GM13976 (cell line): ENCODE results near the gene RPS25.

Experiments
- DNase-seq: peaks from one replicate; pipeline ENCODE4 v3.0.0; 2012; ENCODE audit warnings: low spot score
- CTCF ChIP-seq: IDR thresholded peaks from 2 replicates; pipeline ENCODE4 v1.5.1; 2012; ENCODE audit warnings: borderline replicate concordance, mild to moderate bottlenecking; ENCODE audit not compliant: insufficient read depth; ENCODE audit errors: extremely low read depth, missing control alignments, control extremely low read depth
- in situ Hi-C: fragments of 300-500 bp; cut with MboI; formaldehyde crosslinking; loops from one replicate; pipeline ENCODE4 v1.12.0; 2022; ENCODE audit warnings: low sequenced_read_pairs, mixed read lengths, inconsistent platforms; ENCODE audit not compliant: unreplicated experiment

RPS25 gene

DNA sequence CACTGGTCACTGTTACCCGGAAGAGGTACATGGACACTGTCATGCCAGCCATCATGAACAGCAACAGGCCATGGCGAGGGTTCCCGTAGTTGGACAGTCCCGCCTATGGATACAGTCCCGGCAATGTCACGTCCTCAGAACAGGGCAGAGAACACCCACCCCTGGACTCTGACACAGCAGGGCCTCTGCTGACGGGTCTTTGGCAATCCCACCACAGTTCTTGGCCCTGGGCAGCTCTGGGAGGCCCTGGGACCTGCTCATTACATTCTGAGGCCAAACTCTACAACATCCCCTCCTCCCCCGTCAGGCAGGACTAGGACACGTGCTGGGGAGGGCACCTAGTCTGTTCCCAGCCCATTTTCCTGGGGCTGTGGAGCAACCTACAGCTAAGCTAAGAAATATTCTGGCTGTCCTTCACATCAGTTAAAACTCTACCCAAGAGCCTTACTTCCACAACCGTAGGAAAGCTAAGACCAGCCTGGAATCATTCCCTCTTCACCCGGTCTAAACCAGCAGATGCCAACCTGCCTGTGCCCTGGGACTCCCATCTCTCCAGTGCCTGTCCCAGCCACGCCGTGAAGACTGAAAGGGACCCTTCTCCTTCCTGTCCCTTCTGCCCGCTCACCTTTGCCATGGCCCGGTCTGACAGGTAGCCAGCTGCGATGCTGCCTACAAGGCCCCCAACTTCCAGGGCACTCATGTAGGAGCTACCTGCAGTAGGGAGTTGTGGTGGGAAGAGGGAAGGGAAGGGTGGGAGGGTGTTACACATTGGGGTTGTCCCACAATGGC is 8.0 kb upstream of the RPS25 start:
- in situ Hi-C loops: no loop called here
- DNase-seq: peak; percentile 15
- TF ChIP-seq CTCF: no peak

DNA sequence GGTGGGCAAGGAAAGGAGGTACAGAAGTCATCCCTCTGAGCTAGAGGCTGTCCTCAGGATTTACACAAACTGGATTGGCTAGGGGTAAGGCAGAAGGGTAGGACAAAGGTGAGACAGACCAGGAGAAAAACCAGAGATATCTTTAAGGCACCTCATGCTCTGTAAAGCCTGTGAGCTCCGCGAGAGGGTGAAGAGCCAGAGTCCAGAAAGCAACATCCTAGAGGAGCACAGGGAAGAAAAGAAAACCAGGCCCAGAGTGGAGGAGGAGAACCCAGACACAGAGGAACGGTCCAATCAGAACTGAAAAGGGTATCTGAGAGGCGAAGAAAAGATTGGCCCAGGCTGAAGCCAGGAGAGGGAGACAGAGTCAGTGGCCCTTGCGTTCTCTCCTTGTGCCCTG is 7.4 kb upstream of the RPS25 start:
- no peak for TF ChIP-seq CTCF
- peak; percentile 6 for DNase-seq
- in situ Hi-C loops: no loop called here

DNA sequence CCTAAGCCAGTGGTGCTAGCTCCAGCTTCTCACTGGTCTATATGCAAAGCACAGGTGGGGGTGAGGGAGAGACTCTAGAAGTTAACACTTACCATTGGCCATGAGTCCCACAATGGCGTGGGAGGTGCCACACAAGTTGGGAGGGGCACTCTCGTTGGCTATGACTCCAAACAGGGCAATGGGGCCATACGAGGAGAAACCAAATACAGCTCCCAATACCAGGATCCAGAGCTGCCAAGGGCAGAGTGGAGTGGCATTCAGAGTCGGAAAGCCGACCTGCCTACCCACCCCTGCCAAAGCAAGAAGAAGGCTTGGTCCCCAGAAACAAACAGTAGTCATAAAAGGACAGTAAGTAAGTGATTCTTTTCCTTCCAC is 6.9 kb upstream of the RPS25 start:
- no peak for TF ChIP-seq CTCF
- in situ Hi-C loops: no loop called here

GRCh38 chr11:119024430-119025098 is 6.4 kb upstream of the RPS25 start:
- in situ Hi-C loops: no loop called here
- TF ChIP-seq CTCF: no peak
- DNase-seq: peak; percentile 3

More for the DNA sequence above, 6.9 kb upstream of the RPS25 start:
- peak; percentile 8 for DNase-seq

DNA sequence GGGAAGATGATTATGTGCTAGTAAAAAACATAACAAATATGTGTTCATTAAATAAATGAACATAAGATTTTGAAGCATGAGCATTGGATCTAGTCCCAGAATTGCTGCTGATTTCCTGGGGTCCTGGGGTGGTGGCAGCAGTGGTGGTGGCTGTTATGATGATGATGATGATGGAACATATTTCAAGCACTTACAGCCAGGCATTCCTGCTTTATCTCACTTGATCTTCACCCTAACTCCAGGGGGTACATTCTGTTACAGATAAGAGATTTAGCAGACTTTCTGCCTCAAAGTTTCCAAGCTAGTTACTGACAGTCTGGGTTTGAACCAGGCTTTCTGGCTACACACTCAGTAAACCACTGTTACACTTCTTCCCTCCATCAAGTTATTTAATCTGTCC is 5.6 kb upstream of the RPS25 start:
- DNase-seq: no peak
- in situ Hi-C loops: no loop called here
- no peak for TF ChIP-seq CTCF

GRCh38 chr11:119021631-119022030 is 3.5 kb upstream of the RPS25 start:
- no peak for DNase-seq
- in situ Hi-C loops: no loop called here
- no peak for TF ChIP-seq CTCF
